Measurements from ENCODE around the gene CR2.

DNA sequence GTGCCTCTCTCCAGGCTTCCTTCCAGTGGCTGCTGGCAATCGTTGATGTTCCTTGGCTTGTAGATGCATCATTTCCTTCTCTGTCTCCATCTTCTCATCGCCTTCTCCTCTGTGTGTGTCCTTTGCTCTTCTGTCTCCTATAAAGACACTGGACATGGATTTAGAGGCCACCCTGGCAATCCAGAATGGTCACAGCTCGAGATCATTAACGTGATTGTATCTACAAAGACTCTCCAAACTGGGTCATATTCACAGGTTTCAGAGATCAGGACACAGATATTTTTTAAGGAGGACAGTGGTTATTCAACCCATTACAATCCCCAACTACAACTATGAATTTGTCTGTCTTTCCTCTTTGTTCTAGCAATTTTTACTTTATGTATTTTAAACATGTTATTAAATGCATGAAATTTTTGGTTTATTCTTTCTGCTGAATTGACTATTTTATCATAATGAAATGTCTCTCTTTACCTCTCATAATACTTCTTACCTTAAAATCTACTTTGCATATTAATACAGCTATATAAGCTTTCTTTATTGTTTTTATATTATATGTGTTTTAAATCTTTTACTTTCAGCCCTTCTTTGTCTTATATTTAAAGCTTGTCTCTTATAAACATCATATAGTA is 64.6 kb downstream of the CR2 start:
- no peak for TF ChIP-seq CTCF (IDR thresholded peaks at IDR 0.05)
- no peak for TF ChIP-seq POLR2A (IDR thresholded peaks at IDR 0.05)
- TF ChIP-seq EP300 (IDR thresholded peaks at IDR 0.05) = no peak

Data from tibial nerve (tissue), 4 donors.